Erythroblast (primary cell): ENCODE data around the gene MAP2K7.
"Not testable (repeated sequence)": the region's sequence is repeated elsewhere in the genome, so short reads cannot be mapped to it uniquely, and the experiment has no call there.

ENCODE experiments used
- DNase-seq, 2 experiments: peaks; one replicate each; lab custom pipeline; 2025; lab: John Stamatoyannopoulos, UW
- GATA1 ChIP-seq: IDR thresholded peaks from 2 replicates; pipeline ENCODE4 v1.6.1; 2011; ENCODE audit warnings: low read depth, mild to moderate bottlenecking, control low read depth, low read length, moderate library complexity
- POLR2A ChIP-seq: IDR thresholded peaks from 2 replicates; pipeline ENCODE4 v1.6.1; 2011; ENCODE audit warnings: mild to moderate bottlenecking, low read length

The MAP2K7 gene

GRCh38 chr19:7912697-7913564 lies 9.3 kb downstream of the MAP2K7 start:
- TF ChIP-seq GATA1 (no peak), POLR2A (no peak)
- no peak for DNase-seq

- TF ChIP-seq POLR2A (no peak), GATA1 (no peak)
- DNase-seq, result no peak
Observed at GRCh38 chr19:7913652-7914051, 10.0 kb downstream of the MAP2K7 start.

- DNase-seq, result no peak
- TF ChIP-seq GATA1, result no peak
- TF ChIP-seq POLR2A, result no peak
Observed at GRCh38 chr19:7914099-7914498, 10.4 kb downstream of the MAP2K7 start.

GRCh38 chr19:7914598-7915045 lies 10.9 kb downstream of the MAP2K7 start, which contains the start of gene TGFBR3L:
Gene TGFBR3L (plus strand): TSS chr19:7914830.
- TF ChIP-seq GATA1 (no peak), POLR2A (no peak)
- no peak for DNase-seq

GRCh38 chr19:7915250-7916102 lies 11.8 kb downstream of the MAP2K7 start:
- TF ChIP-seq POLR2A (no peak), GATA1 (no peak)
- no peak for DNase-seq

GRCh38 chr19:7916103-7916954 lies 12.7 kb downstream of the MAP2K7 start:
- peak; percentile 80 to 83 for DNase-seq

GRCh38 chr19:7916955-7917266 lies 13.2 kb downstream of the MAP2K7 start:
- DNase-seq, result peak in 1 of 2 experiments; percentile 62
- TF ChIP-seq POLR2A (no peak), GATA1 (no peak)

More at GRCh38 chr19:7916103-7916954, 12.7 kb downstream of the MAP2K7 start:
- no peak for TF ChIP-seq GATA1
- no peak for TF ChIP-seq POLR2A

- DNase-seq, result peak; percentile 89 to 90
- TF ChIP-seq POLR2A, result peak; percentile 43
- no peak for TF ChIP-seq GATA1
Observed at GRCh38 chr19:7917267-7918061, 13.8 kb downstream of the MAP2K7 start.

- not testable (repeated sequence) for DNase-seq
Observed at GRCh38 chr19:7918062-7918614, 14.5 kb downstream of the MAP2K7 start.

GRCh38 chr19:7918615-7919421 lies 15.1 kb downstream of the MAP2K7 start:
- no peak for DNase-seq
- no peak for TF ChIP-seq GATA1
- TF ChIP-seq POLR2A, result no peak

- TF ChIP-seq GATA1 (no peak), POLR2A (no peak)
- peak; percentile 98 to 99 for DNase-seq
Observed at GRCh38 chr19:7919610-7920518, 16.2 kb downstream of the MAP2K7 start, which contains the start of gene SNAPC2. Gene SNAPC2 (plus strand): TSS chr19:7920338. CDS start chr19:7920367, 29 bp downstream.
